Natural killer cell treated with Interleukin-12 subunit alpha and Interleukin-12 subunit beta and Interleukin-15 and Interleukin-18, amount 100 ng/mL, for 72 hours (primary cell): ENCODE results near the gene ABCF3. TPM values are rescaled to one million over a fixed set of nuclear protein-coding genes. Genes with fewer than 3 reads are reported as not detected.

Experiments used
- total RNA-seq, 2 donors: library from RNA; stranded (reverse); gene quantifications; one replicate each; pipeline ENCODE4 v1.2.3, GENCODE V29; 2022

ABCF3 gene
- total RNA-seq, 2 donors from 2014 or later: 102 to 144 TPM

Other genes with a start within 250 kb of the ABCF3 start
- 10 to 100 TPM; 16.3 to 33.6 TPM for gene ABCC5, start 168.3 kb upstream of the ABCF3 start, total RNA-seq
- gene HTR3D, start 154.5 kb upstream of the ABCF3 start, total RNA-seq: not detected
- not detected for gene HTR3C, start 133.2 kb upstream of the ABCF3 start, total RNA-seq
- not detected for gene HTR3E, start 89.1 kb upstream of the ABCF3 start, total RNA-seq
- gene EIF2B5, start 50.8 kb upstream of the ABCF3 start, total RNA-seq: 10 to 100 TPM; 63.0 to 91.9 TPM
- 10 to 100 TPM; 52.3 to 60.3 TPM for gene DVL3, start 30.8 kb upstream of the ABCF3 start, total RNA-seq
- 100 to 1,000 TPM; 190 to 242 TPM for gene AP2M1, start 11.3 kb upstream of the ABCF3 start, total RNA-seq
- gene VWA5B2, start 43.4 kb downstream of the ABCF3 start, total RNA-seq: not detected
- 10 to 100 TPM; 52.2 to 80.2 TPM for gene ALG3, start 62.8 kb downstream of the ABCF3 start, total RNA-seq
- gene EEF1AKMT4, start 63.5 kb downstream of the ABCF3 start, total RNA-seq: 10 to 100 TPM; 11.9 to 16.8 TPM
- gene CAMK2N2, start 75.4 kb downstream of the ABCF3 start, total RNA-seq: 1 to 10 TPM in 1 of 2 donors, under 1 TPM in 1; 0.53 to 1.2 TPM
- gene ECE2, start 89.8 kb downstream of the ABCF3 start, total RNA-seq: not detected
- gene PSMD2, start 113.0 kb downstream of the ABCF3 start, total RNA-seq: 100 to 1,000 TPM; 285 to 328 TPM
- gene EIF4G1, start 128.4 kb downstream of the ABCF3 start, total RNA-seq: 100 to 1,000 TPM; 535 to 855 TPM
- gene FAM131A, start 151.4 kb downstream of the ABCF3 start, total RNA-seq: 1 to 10 TPM; 3.2 to 5.8 TPM
- 10 to 100 TPM in 1 of 2 donors, 1 to 10 TPM in 1; 6.5 to 10.5 TPM for gene CLCN2, start 175.4 kb downstream of the ABCF3 start, total RNA-seq
- gene POLR2H, start 175.5 kb downstream of the ABCF3 start, total RNA-seq: 100 to 1,000 TPM; 111 to 142 TPM
- gene THPO, start 192.0 kb downstream of the ABCF3 start, total RNA-seq: not detected
- gene CHRD, start 193.9 kb downstream of the ABCF3 start, total RNA-seq: not detected